Mesendoderm (in vitro differentiated cells): ENCODE results near the gene PHLPP1.

Source experiments
- DNase-seq: peaks from one replicate; pipeline ENCODE4 v3.0.0; 2013
- H2AK5ac ChIP-seq: 2 replicates; pipeline ENCODE4 v1.6.1; 2013; ENCODE audit warnings: low read length, inconsistent platforms
- H2BK120ac ChIP-seq: 2 replicates; pipeline ENCODE4 v1.6.1; 2013; ENCODE audit warnings: low read depth, mild to moderate bottlenecking, low read length, moderate library complexity, mixed read lengths
- H2BK15ac ChIP-seq: replicated peaks from 2 replicates; pipeline ENCODE4 v1.6.1; 2013; ENCODE audit warnings: low read depth, mild to moderate bottlenecking, moderate library complexity
- H2BK5ac ChIP-seq: 2 replicates; pipeline ENCODE4 v1.6.1; 2013; ENCODE audit warnings: low read length, inconsistent platforms
- H3K18ac ChIP-seq: 2 replicates; pipeline ENCODE4 v1.6.1; 2013; ENCODE audit warnings: mild to moderate bottlenecking, low read length, mixed read lengths
- H3K23ac ChIP-seq: one replicate; pipeline ENCODE4 v1.6.1; 2013; ENCODE audit warnings: low read length
- H3K27ac ChIP-seq: 2 replicates; pipeline ENCODE4 v1.5.1; 2013; ENCODE audit warnings: low read depth, mild to moderate bottlenecking, inconsistent platforms, low read length, moderate library complexity
- H3K27me3 ChIP-seq: 2 replicates; pipeline ENCODE4 v1.6.1; 2013; ENCODE audit warnings: low read length, control low read depth, mild to moderate bottlenecking, inconsistent platforms; ENCODE audit not compliant: insufficient read depth, poor library complexity
- H3K36me3 ChIP-seq: 2 replicates; pipeline ENCODE4 v1.6.1; 2013; ENCODE audit warnings: low read length, inconsistent platforms; ENCODE audit not compliant: control insufficient read depth, insufficient read depth
- H3K4ac ChIP-seq: one replicate; pipeline ENCODE4 v1.6.1; 2013; ENCODE audit warnings: low read depth, mild to moderate bottlenecking, low read length, moderate library complexity
- H3K4me1 ChIP-seq: 2 replicates; pipeline ENCODE4 v1.6.1; 2013; ENCODE audit warnings: low read depth, low read length, inconsistent platforms; ENCODE audit not compliant: control insufficient read depth
- H3K4me2 ChIP-seq: 2 replicates; pipeline ENCODE4 v1.6.1; 2013; ENCODE audit warnings: low read length
- H3K4me3 ChIP-seq: 2 replicates; pipeline ENCODE4 v1.5.1; 2013; ENCODE audit warnings: mild to moderate bottlenecking, low read length
- H3K56ac ChIP-seq: one replicate; pipeline ENCODE4 v1.6.1; 2013; ENCODE audit warnings: low read length
- H3K79me1 ChIP-seq: 2 replicates; pipeline ENCODE4 v1.6.1; 2013; ENCODE audit warnings: low read length, inconsistent platforms
- H3K79me2 ChIP-seq: 2 replicates; pipeline ENCODE4 v1.6.1; 2013; ENCODE audit warnings: mild to moderate bottlenecking, low read length; ENCODE audit not compliant: control insufficient read depth, insufficient read depth
- H3K9ac ChIP-seq: 2 replicates; pipeline ENCODE4 v1.6.1; 2013; ENCODE audit warnings: low read length, inconsistent platforms
- H4K5ac ChIP-seq: one replicate; pipeline ENCODE4 v1.6.1; 2013; ENCODE audit warnings: low read length
- H4K8ac ChIP-seq: one replicate; pipeline ENCODE4 v1.6.1; 2013; ENCODE audit warnings: low read depth, mild to moderate bottlenecking, control low read depth, low read length, moderate library complexity
- WGBS: extraction: QIAGEN DNeasy Blood & Tissue Kit; methylation state at CpG from one replicate; pipeline ENCODE4 v1.1.7; 2013; ENCODE audit warnings: low lambda C conversion rate, missing lambda C conversion rate; ENCODE audit not compliant: insufficient coverage; ENCODE audit errors: extremely low coverage; 5-methylcytosine and 5-hydroxymethylcytosine counted together

The PHLPP1 gene

GRCh38 chr18:62937065-62937464 is 221.7 kb downstream of the PHLPP1 start:
- H2BK5ac ChIP-seq, result no peak overlapping the region
- H3K18ac ChIP-seq, result no peak overlapping the region
- H2BK15ac ChIP-seq, result no peak overlapping the region
- no peak overlapping the region for H2BK120ac ChIP-seq
- H3K23ac ChIP-seq, result no peak overlapping the region
- H4K8ac ChIP-seq, result no peak overlapping the region
- no peak overlapping the region for H2AK5ac ChIP-seq
- H3K4me3 ChIP-seq, result no peak overlapping the region
- no peaks in the 10 kb centered on the region for H3K79me2 ChIP-seq
- DNase-seq, result no peak
- no peaks in the 10 kb centered on the region for H3K4me1 ChIP-seq
- H3K56ac ChIP-seq, result no peak overlapping the region
- no peak overlapping the region for H3K4me2 ChIP-seq
- no peaks in the 10 kb centered on the region for H3K27me3 ChIP-seq
- H3K79me1 ChIP-seq, result peaks cover 2% of the 10 kb centered on the region
- H4K5ac ChIP-seq, result no peak overlapping the region
- H3K4ac ChIP-seq, result no peak overlapping the region
- no peak overlapping the region for H3K27ac ChIP-seq
- H3K36me3 ChIP-seq, result no peaks in the 10 kb centered on the region
- no peak overlapping the region for H3K9ac ChIP-seq
- WGBS, result no CpG with 5 or more reads among the region's 2 CpGs

- Histone ChIP-seq H2BK5ac (no peak overlapping the region), H3K27me3 (no peaks in the 10 kb centered on the region), H3K4ac (no peak overlapping the region), H3K27ac (no peak overlapping the region), H2BK15ac (no peak overlapping the region), H4K5ac (no peak overlapping the region), H3K23ac (no peak overlapping the region), H3K79me2 (no peaks in the 10 kb centered on the region), H2BK120ac (no peak overlapping the region), H3K4me2 (no peak overlapping the region), H3K79me1 (peaks cover 2% of the 10 kb centered on the region), H4K8ac (no peak overlapping the region), H3K36me3 (peaks cover 2% of the 10 kb centered on the region), H3K9ac (no peak overlapping the region), H3K56ac (no peak overlapping the region), H3K18ac (no peak overlapping the region), H3K4me3 (no peak overlapping the region), H2AK5ac (no peak overlapping the region), H3K4me1 (no peaks in the 10 kb centered on the region)
- no peak for DNase-seq
- WGBS, result no CpG with 5 or more reads among the region's 1 CpG
Observed at GRCh38 chr18:62938006-62938405, 222.7 kb downstream of the PHLPP1 start.

GRCh38 chr18:62938487-62938886 is 223.1 kb downstream of the PHLPP1 start:
- Histone ChIP-seq H3K4me2 (no peak overlapping the region), H3K4me1 (no peaks in the 10 kb centered on the region), H3K56ac (no peak overlapping the region), H3K18ac (no peak overlapping the region), H3K9ac (no peak overlapping the region), H3K79me2 (no peaks in the 10 kb centered on the region), H4K5ac (no peak overlapping the region), H3K36me3 (peaks cover 2% of the 10 kb centered on the region), H2AK5ac (no peak overlapping the region), H3K4ac (no peak overlapping the region), H2BK120ac (no peak overlapping the region), H3K23ac (no peak overlapping the region), H3K27me3 (no peaks in the 10 kb centered on the region), H3K27ac (no peak overlapping the region), H3K79me1 (peaks cover 2% of the 10 kb centered on the region), H2BK15ac (no peak overlapping the region), H2BK5ac (no peak overlapping the region), H3K4me3 (no peak overlapping the region), H4K8ac (no peak overlapping the region)
- DNase-seq, result no peak

GRCh38 chr18:62939433-62939832 is 224.1 kb downstream of the PHLPP1 start:
- H3K27ac ChIP-seq, result no peak overlapping the region
- no peak overlapping the region for H3K9ac ChIP-seq
- H2AK5ac ChIP-seq, result no peak overlapping the region
- H3K4ac ChIP-seq, result no peak overlapping the region
- H3K4me2 ChIP-seq, result no peak overlapping the region
- H4K8ac ChIP-seq, result no peak overlapping the region
- no peaks in the 10 kb centered on the region for H3K79me2 ChIP-seq
- no peak overlapping the region for H3K4me3 ChIP-seq
- H3K79me1 ChIP-seq, result peaks cover 2% of the 10 kb centered on the region
- peaks cover 2% of the 10 kb centered on the region for H3K36me3 ChIP-seq
- no peak overlapping the region for H2BK5ac ChIP-seq
- no peak overlapping the region for H3K56ac ChIP-seq
- no peak overlapping the region for H3K23ac ChIP-seq
- H2BK15ac ChIP-seq, result no peak overlapping the region
- H2BK120ac ChIP-seq, result no peak overlapping the region
- H4K5ac ChIP-seq, result no peak overlapping the region
- no CpG with 5 or more reads among the region's 6 CpGs for WGBS
- no peaks in the 10 kb centered on the region for H3K4me1 ChIP-seq
- no peaks in the 10 kb centered on the region for H3K27me3 ChIP-seq
- H3K18ac ChIP-seq, result no peak overlapping the region
- DNase-seq, result no peak

- H4K8ac ChIP-seq, result no peak overlapping the region
- no peak overlapping the region for H2BK15ac ChIP-seq
- H3K79me2 ChIP-seq, result no peaks in the 10 kb centered on the region
- H3K36me3 ChIP-seq, result peaks cover 2% of the 10 kb centered on the region
- H2BK120ac ChIP-seq, result no peak overlapping the region
- no peak overlapping the region for H2AK5ac ChIP-seq
- H3K4me1 ChIP-seq, result no peaks in the 10 kb centered on the region
- H3K79me1 ChIP-seq, result peaks cover 2% of the 10 kb centered on the region
- DNase-seq, result no peak
- no peak overlapping the region for H4K5ac ChIP-seq
- no peaks in the 10 kb centered on the region for H3K27me3 ChIP-seq
- H3K4ac ChIP-seq, result no peak overlapping the region
- H3K18ac ChIP-seq, result no peak overlapping the region
- WGBS, result no CpG with 5 or more reads among the region's 3 CpGs
- H3K27ac ChIP-seq, result no peak overlapping the region
- H3K9ac ChIP-seq, result no peak overlapping the region
- H2BK5ac ChIP-seq, result no peak overlapping the region
- no peak overlapping the region for H3K56ac ChIP-seq
- H3K4me3 ChIP-seq, result no peak overlapping the region
- H3K4me2 ChIP-seq, result no peak overlapping the region
- H3K23ac ChIP-seq, result no peak overlapping the region
Observed at GRCh38 chr18:62939926-62940325, 224.6 kb downstream of the PHLPP1 start.

GRCh38 chr18:62942578-62942977 is 227.2 kb downstream of the PHLPP1 start:
- no peak overlapping the region for H2BK15ac ChIP-seq
- no peaks in the 10 kb centered on the region for H3K4me1 ChIP-seq
- no peak overlapping the region for H3K56ac ChIP-seq
- H2BK5ac ChIP-seq, result no peak overlapping the region
- no peak overlapping the region for H3K4me2 ChIP-seq
- no peak overlapping the region for H3K4me3 ChIP-seq
- H3K79me2 ChIP-seq, result no peaks in the 10 kb centered on the region
- peaks cover 2% of the 10 kb centered on the region for H3K79me1 ChIP-seq
- H2AK5ac ChIP-seq, result no peak overlapping the region
- no peak overlapping the region for H3K9ac ChIP-seq
- no peaks in the 10 kb centered on the region for H3K27me3 ChIP-seq
- H4K5ac ChIP-seq, result no peak overlapping the region
- no peak overlapping the region for H3K4ac ChIP-seq
- WGBS, result no CpG with 5 or more reads among the region's 8 CpGs
- H3K18ac ChIP-seq, result no peak overlapping the region
- no peak for DNase-seq
- H3K36me3 ChIP-seq, result peaks cover 4% of the 10 kb centered on the region
- no peak overlapping the region for H3K23ac ChIP-seq
- no peak overlapping the region for H2BK120ac ChIP-seq
- no peak overlapping the region for H4K8ac ChIP-seq
- H3K27ac ChIP-seq, result no peak overlapping the region
